CD4-positive, alpha-beta T cell treated with Interleukin-2 at 100 ng/mL for 4 hours (primary cell): ENCODE results near the gene EIF2S1.
"Not testable (repeated sequence)": the region's sequence is repeated elsewhere in the genome, so short reads cannot be mapped to it uniquely, and the experiment has no call there.

Source experiments
- DNase-seq: peaks from one replicate; pipeline ENCODE4 v3.0.0-alpha.2; 2020; ENCODE audit warnings: low spot score

EIF2S1 gene

DNA sequence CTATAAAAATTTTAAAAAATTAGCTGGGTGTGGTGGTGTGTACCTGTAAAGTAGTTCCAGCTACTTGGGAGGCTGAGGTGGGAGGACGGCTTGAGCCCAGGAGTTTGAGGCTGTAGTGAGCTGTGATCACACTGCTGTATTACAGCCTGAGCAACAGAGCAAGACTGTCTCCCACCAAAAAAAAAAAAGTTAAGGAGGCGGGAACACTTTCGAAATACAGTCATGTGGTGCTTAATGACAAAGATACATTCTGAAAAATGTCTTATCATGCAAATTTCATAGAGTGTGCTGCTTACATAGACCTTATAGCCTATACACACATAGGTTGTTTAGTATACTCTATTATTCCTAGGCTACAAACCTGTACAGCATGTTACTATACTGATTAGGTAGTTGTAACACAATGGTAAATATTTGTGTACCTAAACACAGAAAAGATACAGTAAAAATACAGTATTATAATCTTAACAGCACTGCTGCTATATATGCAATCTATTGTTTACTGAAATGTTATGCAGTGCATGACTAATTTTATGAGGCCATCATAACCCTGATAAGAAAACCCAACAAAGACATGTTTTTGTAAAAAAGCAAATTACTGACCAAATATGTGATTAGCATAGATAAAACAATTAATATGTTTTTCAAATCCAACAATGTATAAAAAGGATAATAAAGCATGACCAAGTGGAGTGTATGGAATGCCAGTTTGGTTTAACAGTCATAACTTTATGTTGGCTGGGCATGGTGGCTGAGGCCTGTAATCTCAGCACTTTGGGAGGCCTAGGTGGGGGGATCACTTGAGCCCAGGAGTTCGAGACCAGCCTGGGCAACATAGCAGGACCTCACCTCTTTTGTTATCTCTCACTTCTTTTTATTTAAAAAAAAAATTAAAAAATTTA, 11.4 kb downstream of the EIF2S1 start:
- DNase-seq, result no peak

DNA sequence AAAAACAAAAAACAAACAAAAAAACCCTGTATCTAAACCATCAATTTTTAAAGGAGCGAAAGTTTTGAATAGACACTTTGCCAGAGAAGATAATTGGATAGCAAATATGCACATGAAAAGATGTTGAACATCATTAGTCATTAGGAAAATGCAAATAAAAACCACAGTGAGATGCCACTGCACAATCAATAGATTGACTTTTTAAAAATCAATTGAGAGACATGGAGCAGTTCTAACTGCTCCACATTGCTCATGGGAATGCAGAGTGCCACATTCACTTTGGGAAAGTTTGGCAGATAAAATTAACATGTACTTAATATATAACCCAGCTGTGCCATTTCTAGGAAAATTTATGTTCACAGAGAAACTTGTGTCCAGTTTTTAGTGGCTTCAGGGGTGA, 12.7 kb downstream of the EIF2S1 start:
- no peak for DNase-seq

DNA sequence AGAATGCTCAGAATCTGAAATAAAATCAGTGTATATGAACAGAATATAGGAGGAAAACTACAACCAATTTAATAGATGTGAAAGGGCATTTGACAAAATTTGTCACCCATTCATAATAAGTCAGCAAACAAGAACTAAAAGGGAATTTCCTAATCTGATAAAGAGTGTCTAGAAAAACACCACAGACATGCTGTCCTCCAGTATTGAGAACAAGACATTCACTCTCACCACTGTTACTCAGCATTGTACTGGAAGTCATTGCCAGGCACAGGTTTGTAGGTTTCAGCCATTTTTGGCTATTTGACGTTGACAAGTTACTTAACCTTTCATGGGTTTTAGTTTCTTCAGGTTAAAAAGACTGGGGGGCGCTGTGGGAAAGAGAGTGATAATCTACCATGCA, 13.2 kb downstream of the EIF2S1 start:
- DNase-seq, result peak; percentile 11

DNA sequence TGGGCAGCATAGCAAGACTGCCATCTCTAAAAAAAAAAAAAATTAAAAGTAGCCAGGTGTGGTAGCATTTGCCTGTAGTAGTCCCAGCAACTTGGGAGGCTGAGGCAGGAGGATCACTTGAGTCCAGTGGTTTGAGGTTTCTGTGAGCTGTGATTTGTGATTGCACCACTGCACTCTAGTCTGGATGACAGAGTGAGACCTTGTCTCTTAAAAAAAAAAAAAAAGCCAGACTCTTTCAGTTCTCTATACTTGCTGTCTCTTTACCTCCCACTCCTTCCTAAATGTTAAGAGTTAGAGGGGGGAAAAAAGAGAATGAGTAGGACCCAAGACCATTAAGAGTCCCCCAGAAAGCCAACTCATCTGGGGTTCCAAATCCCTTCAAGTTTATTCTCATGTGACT, 17.8 kb downstream of the EIF2S1 start:
- no peak for DNase-seq

DNA sequence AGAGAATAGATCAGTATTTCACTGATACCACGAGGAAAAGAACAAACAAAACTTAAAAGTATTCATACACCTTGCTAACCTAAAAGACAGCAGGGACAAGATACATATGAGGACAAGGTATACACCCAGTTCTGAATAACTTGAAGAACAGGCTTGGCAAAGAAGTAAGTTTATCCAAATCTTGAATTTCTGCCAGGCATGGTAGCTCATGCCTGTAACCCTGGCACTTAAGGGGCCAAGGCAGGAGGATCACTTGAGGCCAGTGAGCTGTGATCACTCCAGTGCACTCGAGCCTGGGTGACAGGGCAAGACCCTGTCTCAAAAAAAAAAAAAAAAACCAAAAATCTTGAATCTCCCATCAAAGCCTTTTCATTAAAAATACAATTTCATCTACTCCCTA, 25.0 kb downstream of the EIF2S1 start:
- DNase-seq, result no peak

DNA sequence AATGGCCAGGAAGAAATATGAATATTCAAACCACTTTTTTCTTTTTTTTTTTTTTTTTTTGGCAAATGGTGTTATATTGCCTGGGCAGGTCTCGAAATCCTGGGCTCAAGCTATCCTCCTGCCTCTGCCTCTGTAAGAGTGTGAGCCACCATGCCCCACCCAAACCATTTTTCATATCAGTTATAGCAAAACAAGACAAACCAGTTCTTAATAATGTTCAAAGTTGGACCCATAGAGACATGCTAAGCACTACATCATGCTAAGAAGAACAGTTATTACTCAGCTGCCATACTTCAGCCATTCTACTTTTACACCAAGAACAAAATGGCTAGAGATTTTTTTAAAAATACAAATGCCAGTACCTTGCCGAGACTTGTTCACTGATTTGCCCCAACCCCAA, 25.5 kb downstream of the EIF2S1 start:
- no peak for DNase-seq

DNA sequence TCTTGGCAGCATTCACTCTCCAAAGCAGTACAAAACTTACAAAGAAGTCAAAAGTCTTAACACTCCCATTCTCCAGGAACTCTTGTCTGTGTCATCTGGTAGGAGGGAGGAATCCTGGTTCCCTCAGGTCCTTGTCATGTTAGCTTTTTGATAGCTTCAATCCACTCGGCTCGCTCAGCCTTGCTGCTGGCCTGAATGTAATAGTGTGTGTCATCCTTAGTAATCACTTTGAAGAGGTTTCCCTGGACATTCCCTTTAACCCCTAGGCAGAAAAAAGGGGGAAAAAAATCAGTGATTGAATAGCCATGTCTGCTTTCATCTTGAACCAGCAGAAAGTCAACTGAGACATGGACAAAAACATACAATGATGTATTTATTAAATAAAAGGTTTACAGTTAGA, 27.1 kb downstream of the EIF2S1 start:
- DNase-seq, result no peak

DNA sequence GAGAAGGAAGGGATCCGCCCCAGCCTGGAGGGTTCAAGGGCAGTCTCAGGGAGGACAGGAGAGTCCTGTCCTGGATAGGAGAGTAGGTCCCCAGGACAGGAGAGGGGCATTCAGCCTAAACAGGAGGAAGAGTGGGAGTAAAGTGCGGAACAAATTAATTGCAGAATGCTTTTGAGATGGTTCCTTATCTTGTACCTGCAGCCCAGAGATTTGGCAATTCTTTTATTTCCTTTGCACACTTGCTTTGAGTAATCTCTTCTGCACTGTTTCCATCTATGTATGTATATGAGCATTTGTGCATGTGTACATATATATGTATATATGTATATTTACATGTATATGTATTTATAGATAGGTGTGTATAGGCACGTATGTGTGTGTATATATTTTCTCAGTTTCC, 29.1 kb downstream of the EIF2S1 start:
- DNase-seq, result no peak

DNA sequence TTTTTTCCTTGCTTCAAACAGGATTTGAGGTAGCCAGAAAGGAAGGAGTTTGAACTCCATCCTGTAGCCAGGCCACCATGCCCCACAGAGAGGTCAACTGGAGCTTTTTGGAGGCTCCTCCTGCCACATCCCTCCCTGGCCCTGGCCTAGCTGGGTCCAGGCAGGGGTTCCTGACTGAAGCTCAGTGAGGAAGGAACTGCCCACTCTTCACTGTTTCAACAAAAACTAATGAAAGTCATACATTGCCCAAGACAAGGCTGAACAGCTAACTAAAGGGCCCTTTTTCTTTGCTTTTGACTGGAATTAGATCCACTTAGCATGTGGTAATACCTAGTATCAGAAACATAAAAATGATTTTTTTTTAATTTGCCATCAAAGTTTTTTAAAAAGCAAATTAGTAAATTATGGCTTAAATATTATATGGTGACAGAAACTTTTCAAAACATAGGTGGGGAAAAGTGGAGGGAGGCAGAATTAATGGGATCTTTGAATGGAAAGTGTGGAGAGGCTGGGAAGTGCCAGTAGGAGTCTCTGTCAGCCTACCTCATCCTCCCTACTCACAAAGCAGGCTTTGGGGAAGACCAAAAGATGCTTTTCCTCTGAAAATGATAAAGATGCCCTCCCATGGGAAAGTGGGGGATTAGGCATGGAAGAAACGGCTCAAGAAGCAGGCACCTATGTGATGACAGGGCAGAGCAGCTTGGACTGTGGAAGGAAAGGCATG, 29.8 kb downstream of the EIF2S1 start:
- DNase-seq, result no peak

DNA sequence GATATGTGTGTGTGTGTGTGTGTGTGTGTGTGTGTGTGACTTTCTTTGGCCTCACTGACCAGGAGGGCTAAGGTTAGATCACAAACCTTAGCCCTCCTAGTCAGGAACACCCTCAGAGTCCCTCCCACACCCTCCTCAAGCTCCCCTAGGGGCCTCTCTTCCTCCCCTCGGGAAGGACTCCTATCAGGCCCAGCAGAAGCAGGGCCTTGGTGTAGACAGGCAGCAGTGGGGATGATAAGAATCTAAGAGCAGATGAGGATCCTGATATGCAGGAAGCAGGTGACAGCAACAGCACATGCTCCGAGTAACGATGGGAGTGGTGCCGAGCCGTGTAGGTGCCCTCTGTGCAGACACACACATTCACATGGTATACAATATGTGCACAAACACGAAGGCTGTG, 31.1 kb downstream of the EIF2S1 start:
- no peak for DNase-seq

DNA sequence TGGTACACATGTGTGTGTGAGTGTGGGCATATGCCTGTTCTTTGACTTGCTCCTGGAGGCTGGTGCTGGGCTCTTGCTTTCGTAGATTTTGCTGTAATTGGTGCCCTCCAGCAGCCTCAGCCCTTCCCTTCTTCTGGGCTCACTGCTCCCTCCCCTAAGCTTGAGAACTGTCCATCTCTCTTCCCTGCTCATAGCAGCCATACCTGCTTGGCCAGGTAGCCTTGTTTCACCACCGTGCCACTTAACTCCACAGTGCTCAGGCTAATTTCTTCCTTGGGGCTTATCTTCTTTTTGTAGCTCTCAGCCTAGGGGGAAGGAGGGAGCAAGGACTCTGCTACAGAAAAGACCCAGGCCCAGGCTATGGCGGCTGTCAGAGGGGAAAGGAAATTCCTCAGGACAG, 32.0 kb downstream of the EIF2S1 start:
- no peak for DNase-seq

DNA sequence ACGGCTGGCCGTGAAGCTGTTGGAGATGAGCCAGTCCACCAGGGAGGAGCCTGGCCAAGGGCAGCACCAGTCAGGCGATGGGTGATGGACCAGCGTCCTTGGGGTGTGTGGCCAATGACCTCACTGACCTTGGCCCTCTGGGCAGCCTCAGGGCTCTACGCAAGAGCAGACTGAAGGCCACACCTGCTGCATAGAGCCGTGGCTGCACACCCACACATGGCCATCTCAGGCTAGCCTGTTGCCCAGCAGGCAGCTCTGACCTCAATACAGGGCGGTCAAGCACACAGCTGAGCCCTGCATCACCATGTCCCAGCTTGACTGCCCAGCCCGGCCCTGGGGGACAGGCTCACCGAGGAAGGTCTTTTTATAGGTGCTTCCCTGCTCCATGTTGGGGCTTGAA, 32.7 kb downstream of the EIF2S1 start:
- no peak for DNase-seq

DNA sequence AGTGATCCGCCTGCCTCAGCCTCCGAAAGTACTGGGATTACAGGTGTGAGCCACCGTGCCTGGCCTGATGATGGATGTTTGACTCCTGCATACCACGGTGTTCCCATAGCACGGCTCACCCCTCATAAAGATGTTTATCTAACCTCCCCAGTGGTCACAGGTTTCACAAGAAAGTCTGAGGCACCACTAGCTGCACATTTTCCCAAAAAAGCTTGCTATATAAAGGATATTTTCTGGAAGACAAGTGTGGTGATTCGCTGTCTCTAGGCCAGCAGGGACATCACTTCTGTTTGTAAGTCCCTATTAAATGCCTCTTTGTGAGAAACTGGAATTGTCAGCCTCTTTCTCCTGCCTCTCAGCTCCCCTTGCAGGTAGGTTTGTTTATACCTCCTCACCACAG, 33.6 kb downstream of the EIF2S1 start:
- no peak for DNase-seq

DNA sequence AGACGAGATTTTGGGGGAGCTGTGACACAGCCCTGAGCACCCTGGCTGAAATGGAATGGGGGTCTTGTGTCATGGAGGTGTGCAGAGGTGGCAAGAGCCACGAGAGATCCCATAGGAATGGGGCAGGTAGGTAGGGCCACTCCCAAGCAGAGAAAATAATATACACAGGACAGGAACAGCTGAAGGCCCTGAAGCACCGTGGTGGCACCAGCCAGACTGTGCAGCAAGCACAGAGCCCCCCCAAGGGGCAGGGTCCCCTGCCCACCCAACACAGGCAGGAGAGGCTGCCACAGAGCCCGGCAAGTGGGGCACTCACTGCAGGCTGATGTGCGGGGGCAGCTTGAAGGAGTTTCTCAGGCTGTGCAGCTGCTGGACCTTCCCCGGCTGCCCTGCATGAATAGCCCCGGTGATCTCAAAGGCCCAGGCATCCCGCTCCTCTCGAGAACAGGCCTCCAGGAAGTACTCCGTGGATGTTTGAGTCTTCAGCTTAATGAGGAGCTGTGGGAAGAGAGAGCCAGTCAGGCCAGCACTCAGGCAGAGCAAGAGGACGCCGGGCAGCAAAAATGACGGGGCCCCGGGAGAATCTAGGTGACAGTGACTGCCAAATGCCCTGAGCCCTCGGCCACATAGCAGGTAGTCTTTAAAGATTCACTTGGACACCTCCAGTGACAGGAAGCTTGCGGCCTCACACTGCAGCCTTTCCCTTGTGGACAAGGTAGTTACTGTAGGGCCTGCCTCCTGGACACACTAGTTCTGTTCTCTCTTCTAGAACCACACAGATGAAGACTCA, 35.2 kb downstream of the EIF2S1 start:
- no peak for DNase-seq

DNA sequence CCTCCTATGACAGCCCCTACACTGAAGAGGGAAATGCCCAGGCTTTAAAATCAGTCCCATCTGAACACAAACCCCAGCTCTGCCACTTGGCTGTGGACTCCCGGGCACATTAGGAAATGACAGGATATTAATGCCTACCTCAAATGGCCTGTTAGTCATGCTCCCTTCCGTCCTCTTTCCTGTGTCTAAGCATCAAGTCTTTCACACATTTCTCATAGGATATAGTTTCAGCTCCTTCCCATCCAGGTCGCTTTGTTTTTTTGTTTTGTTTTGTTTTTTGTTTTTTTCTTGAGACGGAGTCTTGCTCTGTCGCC, 35.7 kb downstream of the EIF2S1 start:
- no peak for DNase-seq

DNA sequence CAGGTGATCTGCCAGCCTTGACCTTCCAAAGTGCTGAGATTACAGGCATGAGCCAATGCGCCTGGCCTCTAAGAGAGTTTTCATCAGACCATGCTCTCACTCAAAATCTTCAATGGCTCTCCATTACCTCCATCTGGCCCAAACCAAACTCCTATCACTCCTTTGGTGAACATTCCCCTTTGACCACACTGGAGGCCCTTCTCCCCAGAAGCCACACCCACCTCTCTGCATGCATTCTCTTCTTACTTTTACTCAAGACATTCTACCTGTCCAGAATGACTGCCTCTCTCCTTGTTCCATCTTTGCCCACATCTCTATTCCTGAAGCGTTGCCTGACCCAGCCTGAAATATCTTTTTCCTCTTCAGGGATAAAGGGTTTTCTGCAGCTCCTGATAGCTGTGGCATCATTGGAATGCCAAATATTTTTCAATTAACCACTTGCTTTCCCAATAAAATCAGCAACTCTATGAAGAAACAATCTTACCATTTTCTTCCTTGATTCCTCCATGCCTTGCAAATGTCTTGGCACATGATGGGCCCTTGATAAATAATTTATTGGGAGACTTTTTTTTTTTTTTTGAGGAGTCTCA, 36.3 kb downstream of the EIF2S1 start:
- no peak for DNase-seq

DNA sequence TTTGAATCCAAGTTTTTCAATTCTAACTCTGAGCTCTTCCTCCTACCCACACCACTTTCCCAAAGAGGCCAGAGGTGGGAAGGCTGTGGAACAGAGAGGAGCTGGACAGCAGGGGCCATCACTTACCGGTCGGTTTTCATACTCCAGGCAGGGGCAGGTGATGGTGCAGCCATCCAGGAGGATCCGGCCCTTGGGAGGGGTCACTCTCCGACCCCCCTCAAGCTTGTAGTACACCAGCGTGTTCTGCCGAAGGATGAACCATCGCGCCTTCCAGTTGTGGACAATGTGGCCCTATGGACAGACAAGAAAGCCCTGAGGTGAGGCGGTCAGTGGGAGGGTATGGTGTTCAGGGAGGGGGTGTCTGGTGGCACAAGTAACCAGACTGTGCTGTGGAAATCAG, 37.4 kb downstream of the EIF2S1 start:
- no peak for DNase-seq

DNA sequence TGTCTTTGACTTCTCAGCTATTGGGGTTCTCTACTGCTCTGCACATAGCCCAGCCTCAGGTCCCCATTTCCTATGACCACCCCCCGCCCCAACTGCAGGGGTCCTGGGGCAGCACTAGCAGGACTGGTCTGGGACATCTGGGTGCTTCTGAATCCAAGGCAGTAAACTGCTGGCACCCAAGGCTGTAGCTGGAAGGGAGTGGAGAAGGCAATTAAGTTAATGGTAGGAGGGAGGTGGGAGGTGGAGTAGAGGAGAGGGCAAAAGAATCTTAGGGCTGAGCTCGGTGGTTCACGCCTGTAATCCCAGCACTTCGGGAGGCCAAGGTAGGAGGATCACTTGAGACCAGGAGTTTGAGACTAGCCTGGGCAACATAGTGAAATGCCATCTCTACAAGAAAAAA, 40.3 kb downstream of the EIF2S1 start:
- no peak for DNase-seq

DNA sequence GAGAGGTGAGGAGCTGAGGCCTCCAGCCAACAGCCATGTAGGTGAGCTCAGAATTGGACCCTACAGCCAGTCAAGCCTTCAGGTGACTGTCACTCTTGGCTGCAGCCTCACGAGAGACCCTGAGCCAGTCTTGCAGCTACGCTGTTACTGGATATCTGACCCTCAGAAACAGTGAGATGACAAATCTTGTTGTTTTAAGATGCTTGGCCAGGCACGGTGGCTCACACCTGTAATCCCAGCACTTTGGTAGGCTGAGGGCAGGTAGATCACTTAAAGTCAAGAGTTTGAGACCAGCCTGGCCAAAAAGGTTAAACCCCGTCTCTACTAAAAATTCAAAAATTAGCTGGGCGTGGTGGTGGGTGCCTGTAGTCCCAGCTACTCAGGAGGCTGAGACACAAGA, 45.6 kb downstream of the EIF2S1 start:
- no peak for DNase-seq

DNA sequence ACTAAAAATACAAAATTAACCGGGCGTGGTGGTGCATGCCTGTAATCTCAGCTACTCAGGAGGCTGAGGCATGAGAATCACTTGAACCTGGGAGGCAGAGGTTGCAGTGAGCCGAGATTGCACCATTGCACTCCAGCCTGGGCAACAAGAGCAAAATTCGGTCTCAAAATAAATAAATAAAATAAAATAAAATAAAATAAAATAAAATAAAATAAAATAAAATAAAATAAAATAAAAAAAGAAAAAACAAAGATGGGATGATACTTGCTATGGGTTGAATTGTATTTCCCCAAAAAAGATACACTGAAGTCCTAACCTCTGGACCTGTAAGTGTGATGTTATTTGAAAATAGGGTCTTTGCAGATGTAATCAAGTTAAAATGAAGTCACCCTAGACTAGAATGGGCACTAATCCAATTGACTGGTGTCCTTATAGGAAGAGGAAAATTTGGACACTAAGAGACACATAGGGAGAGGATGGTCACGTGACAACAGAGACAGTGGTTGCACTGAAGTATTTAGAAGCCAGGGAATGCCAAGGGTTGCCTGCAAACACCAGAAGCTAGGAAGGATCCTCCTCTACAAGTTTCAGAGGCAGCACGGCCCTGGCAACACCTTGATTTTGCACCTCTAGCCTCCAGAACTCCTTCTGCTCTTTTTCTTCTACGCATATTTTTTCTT, 48.1 kb downstream of the EIF2S1 start:
- DNase-seq, result not testable (repeated sequence)

DNA sequence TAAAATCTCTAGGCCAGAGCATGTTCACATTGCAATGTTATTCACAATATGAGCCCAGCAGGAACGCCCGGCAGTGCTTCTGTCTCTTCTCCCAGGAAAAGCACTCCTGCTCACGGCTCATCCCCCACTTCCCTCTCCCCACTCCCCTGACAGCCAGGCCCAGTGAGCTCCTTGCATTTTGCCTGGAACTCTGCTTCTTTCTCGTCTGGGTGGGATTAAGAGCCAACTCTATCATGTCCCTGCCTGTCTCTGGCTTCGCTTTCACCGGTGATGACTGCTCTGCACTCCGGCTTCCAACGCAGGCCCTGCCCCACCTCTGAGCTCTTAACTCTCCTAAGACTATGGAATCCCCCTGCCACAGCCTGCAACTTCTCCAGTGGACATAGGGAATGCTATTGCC, 49.3 kb downstream of the EIF2S1 start:
- no peak for DNase-seq

DNA sequence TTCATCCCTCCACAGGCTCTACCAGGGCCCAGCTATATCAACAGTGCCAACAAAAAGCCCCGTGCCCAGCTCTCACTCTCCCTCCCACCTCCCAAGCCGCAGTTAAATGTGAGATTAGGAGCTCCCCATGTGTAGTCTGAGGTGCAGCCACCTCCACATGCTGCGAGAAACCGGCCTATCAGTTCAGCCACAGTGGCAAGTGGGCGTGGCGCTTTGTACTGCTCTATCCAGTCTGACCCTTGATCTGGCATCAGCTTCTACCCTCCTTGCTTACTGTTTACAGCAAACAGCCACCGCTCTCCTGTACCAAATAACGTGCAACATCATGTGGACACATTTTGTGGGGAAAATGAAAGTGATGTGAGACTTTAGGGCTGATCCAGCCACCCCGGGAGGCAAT, 50.2 kb downstream of the EIF2S1 start:
- no peak for DNase-seq
